Spleen (tissue), 11 donors: ENCODE results near the gene LDLRAD4. TPM values are rescaled to one million over a fixed set of nuclear protein-coding genes. Genes with fewer than 3 reads are reported as not detected.

Experiments used
- DNase-seq: peaks from one replicate; pipeline ENCODE4 v3.0.0-alpha.2; 2020
- H3K27ac ChIP-seq, 8 donors: fragments of 200-600 bp; sonication (generic) in 7 of 8; 1 replicate in 4 of 8; 2 replicates in 4 of 8; pipeline versions ENCODE4 v1.5.0 to v1.8.0; 2016 to 2021; ENCODE audit warnings: inconsistent platforms in 4 of 8, mild to moderate bottlenecking in 4 of 8, moderate library complexity in 1 of 8
- H3K27me3 ChIP-seq, 7 donors: fragments of 200-600 bp; sonication (generic) in 6 of 7; replicated peaks in 1 of 7; 1 replicate in 4 of 7; 2 replicates in 3 of 7; pipeline versions ENCODE4 v1.5.0 to v1.8.0; 2016 to 2021; ENCODE audit warnings: inconsistent platforms in 3 of 7, mild to moderate bottlenecking in 1 of 7
- H3K36me3 ChIP-seq, 6 donors: fragments of 200-600 bp; sonication (generic) in 5 of 6; 1 replicate in 4 of 6; 2 replicates in 2 of 6; pipeline versions ENCODE4 v1.5.0 to v1.8.0; 2016 to 2021; ENCODE audit warnings: inconsistent platforms in 2 of 6
- H3K4me1 ChIP-seq, 6 donors: fragments of 200-600 bp; sonication (generic) in 5 of 6; 1 replicate in 3 of 6; 2 replicates in 3 of 6; pipeline versions ENCODE4 v1.5.0 to v1.8.0; 2016 to 2021; ENCODE audit warnings: inconsistent platforms in 3 of 6
- H3K4me3 ChIP-seq, 8 donors: fragments of 200-600 bp; sonication (generic) in 7 of 8; 1 replicate in 4 of 8; 2 replicates in 4 of 8; pipeline versions ENCODE4 v1.5.0 to v1.8.0; 2016 to 2021; ENCODE audit warnings: inconsistent platforms in 4 of 8, mild to moderate bottlenecking in 4 of 8, moderate library complexity in 2 of 8
- H3K9me3 ChIP-seq, 8 donors: fragments of 200-600 bp; sonication (generic) in 7 of 8; 1 replicate in 4 of 8; 2 replicates in 4 of 8; pipeline versions ENCODE4 v1.5.0 to v1.8.0; 2016 to 2021; ENCODE audit warnings: inconsistent platforms in 4 of 8
- POLR2A ChIP-seq, 3 donors: fragments of 450-650 bp; IDR thresholded peaks; one replicate each; pipeline ENCODE4 v1.5.1; 2017; ENCODE audit warnings: antibody characterized with exemption in 3 of 3, mild to moderate bottlenecking in 1 of 3
- POLR2AphosphoS5 ChIP-seq, 3 donors: sonication (generic); formaldehyde crosslinking; IDR thresholded peaks; one replicate each; pipeline ENCODE4 v1.5.1; 2017; ENCODE audit warnings: antibody characterized with exemption in 3 of 3
- WGBS, 5 donors: extraction: QIAGEN DNeasy Blood & Tissue Kit in 3 of 5; methylation state at CpG; one replicate each; pipeline versions ENCODE4 v1.1.5 to v1.1.7; 2013 to 2018; 5-methylcytosine and 5-hydroxymethylcytosine counted together
- intact Hi-C: fragments of 100-400 bp; cut with DNase I; formaldehyde crosslinking; loops from one replicate; pipeline ENCODE4 v1.15.0; 2023; ENCODE audit warnings: low total_unique reads
- polyA plus RNA-seq, 3 donors: library from polyadenylated mRNA; stranded (reverse); fragments of 200-250 nt; gene quantifications; one replicate each; pipeline ENCODE4 v1.2.1, GENCODE V29; 2013
- total RNA-seq, 7 donors: library from RNA; depleted of rRNA in 3 of 7; stranded (reverse); fragments of >200 nt in 3 of 7; fragmentation: NEBNext Ultra II Directional in 4 of 7; extraction: Animal tissue kit (Norgen Biotek cat#: 25700) in 4 of 7; gene quantifications; one replicate each; pipeline versions ENCODE4 v1.1.0 to v1.2.1, GENCODE V29; 2016 to 2021
- TF ChIP-seq, protein P1 (sequence below), 11 experiments: fragments of 200-600 bp in 7 of 11; fragments of 450-650 bp in 4 of 11; sonication (generic) in 4 of 11; IDR thresholded peaks in 8 of 11; conservative IDR thresholded peaks in 3 of 11; 1 replicate in 7 of 11; 2 replicates in 4 of 11; pipeline versions ENCODE4 v1.4.0 to v1.8.0; 2016 to 2021; ENCODE audit warnings: antibody characterized with exemption in 11 of 11, inconsistent platforms in 4 of 11, mild to moderate bottlenecking in 1 of 11
- donor health status: healthy with polysubstance abuse.
- donor health status: DM: no; HTN: no; CAD: no; lungs with moderate emphysema.
- donor health status: DM: no; HTN: no; CAD: no.
- donor health status: Bipolar disorder and iron deficiency.
- donor health status: healthy.
- donor health status: DM: no; HTN: no; CAD: no.
- donor health status: DM: yes; HTN: yes; CAD: no.

LDLRAD4 gene
- total and polyA plus RNA-seq, 10 donors: 4.5 to 80.8 (median 46.4) TPM

GRCh38 chr18:13416208-13416607, 197.6 kb downstream of the LDLRAD4 start:
- intact Hi-C loops: no loop called here
- Histone ChIP-seq H3K36me3 (no peaks in the 10 kb centered on the region), H3K27ac (no peak overlapping the region), H3K4me1 (peaks cover 3 to 31% (median 14%) of the 10 kb centered on the region in 6 donors), H3K4me3 (no peak overlapping the region), H3K27me3 (no peaks in the 10 kb centered on the region), H3K9me3 (peaks cover 0 to 14% (median 11%) of the 10 kb centered on the region in 8 donors)
- no peak for TF ChIP-seq POLR2AphosphoS5 (IDR thresholded peaks at IDR 0.05)
- TF ChIP-seq POLR2A (IDR thresholded peaks at IDR 0.05): no peak
- TF ChIP-seq, protein P1, sequence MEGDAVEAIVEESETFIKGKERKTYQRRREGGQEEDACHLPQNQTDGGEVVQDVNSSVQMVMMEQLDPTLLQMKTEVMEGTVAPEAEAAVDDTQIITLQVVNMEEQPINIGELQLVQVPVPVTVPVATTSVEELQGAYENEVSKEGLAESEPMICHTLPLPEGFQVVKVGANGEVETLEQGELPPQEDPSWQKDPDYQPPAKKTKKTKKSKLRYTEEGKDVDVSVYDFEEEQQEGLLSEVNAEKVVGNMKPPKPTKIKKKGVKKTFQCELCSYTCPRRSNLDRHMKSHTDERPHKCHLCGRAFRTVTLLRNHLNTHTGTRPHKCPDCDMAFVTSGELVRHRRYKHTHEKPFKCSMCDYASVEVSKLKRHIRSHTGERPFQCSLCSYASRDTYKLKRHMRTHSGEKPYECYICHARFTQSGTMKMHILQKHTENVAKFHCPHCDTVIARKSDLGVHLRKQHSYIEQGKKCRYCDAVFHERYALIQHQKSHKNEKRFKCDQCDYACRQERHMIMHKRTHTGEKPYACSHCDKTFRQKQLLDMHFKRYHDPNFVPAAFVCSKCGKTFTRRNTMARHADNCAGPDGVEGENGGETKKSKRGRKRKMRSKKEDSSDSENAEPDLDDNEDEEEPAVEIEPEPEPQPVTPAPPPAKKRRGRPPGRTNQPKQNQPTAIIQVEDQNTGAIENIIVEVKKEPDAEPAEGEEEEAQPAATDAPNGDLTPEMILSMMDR (IDR thresholded peaks at IDR 0.05 in 8 of 11, conservative IDR thresholded peaks at IDR 0.05 in 3 of 11): no peak
- no peak for DNase-seq
- WGBS, 5 donors: 31 to 38% (median 32%) methylated on average over 7 of the region's 7 CpGs

GRCh38 chr18:13416848-13417247, 198.3 kb downstream of the LDLRAD4 start:
- no peak for TF ChIP-seq POLR2A (IDR thresholded peaks at IDR 0.05)
- TF ChIP-seq, protein P1 (IDR thresholded peaks at IDR 0.05 in 8 of 11, conservative IDR thresholded peaks at IDR 0.05 in 3 of 11): no peak
- TF ChIP-seq POLR2AphosphoS5 (IDR thresholded peaks at IDR 0.05): no peak
- 52 to 67% (median 59%) methylated on average over 3 of the region's 3 CpGs for WGBS, 5 donors
- intact Hi-C loops: no loop called here
- no peaks in the 10 kb centered on the region for H3K27me3 ChIP-seq
- no peaks in the 10 kb centered on the region for H3K36me3 ChIP-seq
- no peak overlapping the region for H3K27ac ChIP-seq
- DNase-seq: no peak
- H3K9me3 ChIP-seq: peaks cover 0 to 7% (median 6%) of the 10 kb centered on the region in 8 donors
- H3K4me3 ChIP-seq: no peak overlapping the region
- H3K4me1 ChIP-seq: peaks cover 3 to 37% (median 16%) of the 10 kb centered on the region in 6 donors

DNA sequence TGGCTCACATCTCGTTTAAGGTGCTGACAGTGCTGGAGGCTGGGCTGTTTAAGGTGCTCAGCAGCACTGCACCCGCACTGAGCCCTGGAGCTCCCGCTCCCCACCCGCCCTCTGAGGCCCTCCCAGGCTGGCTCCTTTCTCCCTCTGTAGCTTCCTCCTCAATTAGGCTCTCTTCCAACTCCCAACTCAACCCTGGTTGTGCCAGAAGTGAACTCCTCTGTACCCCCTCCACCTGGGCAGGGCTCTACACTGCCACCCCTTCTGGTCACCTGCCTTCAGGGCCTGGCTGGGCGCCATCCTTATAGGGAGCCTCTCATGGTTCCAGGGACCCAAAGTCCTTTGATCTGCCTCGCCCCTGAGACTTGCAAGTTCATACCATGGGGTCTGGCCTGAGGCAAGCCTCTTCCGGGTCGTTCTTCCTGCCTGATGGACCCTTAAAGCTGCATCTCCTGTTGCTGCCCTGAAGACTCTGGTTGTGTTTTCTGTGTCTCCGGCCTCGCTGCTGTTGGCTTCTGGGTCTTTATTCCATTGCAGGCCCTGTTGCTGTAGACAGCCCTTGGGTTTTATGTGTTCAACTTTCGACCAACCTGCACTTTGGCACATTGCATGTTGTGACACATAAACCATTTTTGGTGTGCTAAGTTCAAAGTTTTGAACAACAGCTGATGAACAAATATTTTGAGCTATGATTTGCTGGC, 199.6 kb downstream of the LDLRAD4 start:
- WGBS, 5 donors: 93 to 96% (median 93%) methylated on average over 11 of the region's 11 CpGs
- no peaks in the 10 kb centered on the region for H3K36me3 ChIP-seq
- H3K27ac ChIP-seq: no peak overlapping the region
- no peaks in the 10 kb centered on the region for H3K27me3 ChIP-seq
- no peak for DNase-seq
- TF ChIP-seq POLR2AphosphoS5 (IDR thresholded peaks at IDR 0.05): no peak
- intact Hi-C loops: no loop called here
- H3K4me3 ChIP-seq: no peak overlapping the region
- peaks cover 3 to 37% (median 16%) of the 10 kb centered on the region in 6 donors for H3K4me1 ChIP-seq
- H3K9me3 ChIP-seq: no peaks in the 10 kb centered on the region

- no peaks in the 10 kb centered on the region for H3K36me3 ChIP-seq
- intact Hi-C loops: no loop called here
- no peak overlapping the region for H3K27ac ChIP-seq
- TF ChIP-seq POLR2A (IDR thresholded peaks at IDR 0.05): no peak
- TF ChIP-seq POLR2AphosphoS5 (IDR thresholded peaks at IDR 0.05): no peak
- TF ChIP-seq, protein P1 (IDR thresholded peaks at IDR 0.05 in 8 of 11, conservative IDR thresholded peaks at IDR 0.05 in 3 of 11): no peak
- H3K4me1 ChIP-seq: peaks cover under 1 to 21% (median 10%) of the 10 kb centered on the region in 6 donors
- H3K9me3 ChIP-seq: no peaks in the 10 kb centered on the region
- DNase-seq: no peak
- 79 to 93% (median 82%) methylated on average over 17 to 19 of the region's 19 CpGs for WGBS, 5 donors
- no peak overlapping the region for H3K4me3 ChIP-seq
- no peaks in the 10 kb centered on the region for H3K27me3 ChIP-seq
Measured at GRCh38 chr18:13420969-13421686, 202.6 kb downstream of the LDLRAD4 start.
